Thyroid gland (tissue), 4 donors: Measurements from ENCODE around the gene KANSL1.

ENCODE experiments used
- POLR2A ChIP-seq, 2 donors: fragments of 450-650 bp; IDR thresholded peaks; one replicate each; pipeline ENCODE4 v1.6.1; 2017; ENCODE audit warnings: antibody characterized with exemption in 2 of 2, mild to moderate bottlenecking in 2 of 2, moderate library complexity in 1 of 2
- TF ChIP-seq, protein P1 (sequence below), 6 experiments: fragments of 200-600 bp in 3 of 6; fragments of 450-650 bp in 3 of 6; sonication (generic) in 3 of 6; IDR thresholded peaks; one replicate each; pipeline ENCODE4 v1.5.1; 2016 to 2019; ENCODE audit warnings: antibody characterized with exemption in 6 of 6, mild to moderate bottlenecking in 2 of 6, inconsistent platforms in 1 of 6, moderate library complexity in 1 of 6

DNA sequence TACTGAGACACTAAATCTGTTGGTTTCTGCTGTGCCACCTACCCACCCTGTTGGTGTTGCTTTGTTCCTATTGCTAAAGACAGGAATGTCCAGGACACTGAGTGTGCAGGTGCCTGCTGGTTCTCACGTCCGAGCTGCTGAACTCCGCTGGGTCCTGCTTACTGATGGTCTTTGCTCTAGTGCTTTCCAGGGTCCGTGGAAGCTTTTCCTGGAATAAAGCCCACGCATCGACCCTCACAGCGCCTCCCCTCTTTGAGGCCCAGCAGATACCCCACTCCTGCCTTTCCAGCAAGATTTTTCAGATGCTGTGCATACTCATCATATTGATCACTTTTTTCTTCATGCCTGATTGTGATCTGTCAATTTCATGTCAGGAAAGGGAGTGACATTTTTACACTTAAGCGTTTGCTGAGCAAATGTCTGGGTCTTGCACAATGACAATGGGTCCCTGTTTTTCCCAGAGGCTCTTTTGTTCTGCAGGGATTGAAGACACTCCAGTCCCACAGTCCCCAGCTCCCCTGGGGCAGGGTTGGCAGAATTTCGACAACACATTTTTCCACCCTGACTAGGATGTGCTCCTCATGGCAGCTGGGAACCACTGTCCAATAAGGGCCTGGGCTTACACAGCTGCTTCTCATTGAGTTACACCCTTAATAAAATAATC, 179.6 kb downstream of the KANSL1 start:
- TF ChIP-seq, protein P1, sequence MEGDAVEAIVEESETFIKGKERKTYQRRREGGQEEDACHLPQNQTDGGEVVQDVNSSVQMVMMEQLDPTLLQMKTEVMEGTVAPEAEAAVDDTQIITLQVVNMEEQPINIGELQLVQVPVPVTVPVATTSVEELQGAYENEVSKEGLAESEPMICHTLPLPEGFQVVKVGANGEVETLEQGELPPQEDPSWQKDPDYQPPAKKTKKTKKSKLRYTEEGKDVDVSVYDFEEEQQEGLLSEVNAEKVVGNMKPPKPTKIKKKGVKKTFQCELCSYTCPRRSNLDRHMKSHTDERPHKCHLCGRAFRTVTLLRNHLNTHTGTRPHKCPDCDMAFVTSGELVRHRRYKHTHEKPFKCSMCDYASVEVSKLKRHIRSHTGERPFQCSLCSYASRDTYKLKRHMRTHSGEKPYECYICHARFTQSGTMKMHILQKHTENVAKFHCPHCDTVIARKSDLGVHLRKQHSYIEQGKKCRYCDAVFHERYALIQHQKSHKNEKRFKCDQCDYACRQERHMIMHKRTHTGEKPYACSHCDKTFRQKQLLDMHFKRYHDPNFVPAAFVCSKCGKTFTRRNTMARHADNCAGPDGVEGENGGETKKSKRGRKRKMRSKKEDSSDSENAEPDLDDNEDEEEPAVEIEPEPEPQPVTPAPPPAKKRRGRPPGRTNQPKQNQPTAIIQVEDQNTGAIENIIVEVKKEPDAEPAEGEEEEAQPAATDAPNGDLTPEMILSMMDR (IDR thresholded peaks at IDR 0.05): no peak
- TF ChIP-seq POLR2A (IDR thresholded peaks at IDR 0.05): no peak
